Thoracic aorta endothelial cell (primary cell): ENCODE measurements around the gene XRN1. TPM values are rescaled to one million over a fixed set of nuclear protein-coding genes. Genes with fewer than 3 reads are reported as not detected.

Source experiments
- small RNA-seq: library from RNA; depleted of rRNA; stranded (forward); fragments of <200 nt; gene quantifications from one replicate; pipeline ENCODE3, GENCODE V24; 2012
- total RNA-seq: library from RNA; depleted of rRNA; stranded (reverse); fragments of >200 nt; gene quantifications from 2 replicates; pipeline ENCODE4 v1.2.3, GENCODE V29; 2012

XRN1 gene, protein sequence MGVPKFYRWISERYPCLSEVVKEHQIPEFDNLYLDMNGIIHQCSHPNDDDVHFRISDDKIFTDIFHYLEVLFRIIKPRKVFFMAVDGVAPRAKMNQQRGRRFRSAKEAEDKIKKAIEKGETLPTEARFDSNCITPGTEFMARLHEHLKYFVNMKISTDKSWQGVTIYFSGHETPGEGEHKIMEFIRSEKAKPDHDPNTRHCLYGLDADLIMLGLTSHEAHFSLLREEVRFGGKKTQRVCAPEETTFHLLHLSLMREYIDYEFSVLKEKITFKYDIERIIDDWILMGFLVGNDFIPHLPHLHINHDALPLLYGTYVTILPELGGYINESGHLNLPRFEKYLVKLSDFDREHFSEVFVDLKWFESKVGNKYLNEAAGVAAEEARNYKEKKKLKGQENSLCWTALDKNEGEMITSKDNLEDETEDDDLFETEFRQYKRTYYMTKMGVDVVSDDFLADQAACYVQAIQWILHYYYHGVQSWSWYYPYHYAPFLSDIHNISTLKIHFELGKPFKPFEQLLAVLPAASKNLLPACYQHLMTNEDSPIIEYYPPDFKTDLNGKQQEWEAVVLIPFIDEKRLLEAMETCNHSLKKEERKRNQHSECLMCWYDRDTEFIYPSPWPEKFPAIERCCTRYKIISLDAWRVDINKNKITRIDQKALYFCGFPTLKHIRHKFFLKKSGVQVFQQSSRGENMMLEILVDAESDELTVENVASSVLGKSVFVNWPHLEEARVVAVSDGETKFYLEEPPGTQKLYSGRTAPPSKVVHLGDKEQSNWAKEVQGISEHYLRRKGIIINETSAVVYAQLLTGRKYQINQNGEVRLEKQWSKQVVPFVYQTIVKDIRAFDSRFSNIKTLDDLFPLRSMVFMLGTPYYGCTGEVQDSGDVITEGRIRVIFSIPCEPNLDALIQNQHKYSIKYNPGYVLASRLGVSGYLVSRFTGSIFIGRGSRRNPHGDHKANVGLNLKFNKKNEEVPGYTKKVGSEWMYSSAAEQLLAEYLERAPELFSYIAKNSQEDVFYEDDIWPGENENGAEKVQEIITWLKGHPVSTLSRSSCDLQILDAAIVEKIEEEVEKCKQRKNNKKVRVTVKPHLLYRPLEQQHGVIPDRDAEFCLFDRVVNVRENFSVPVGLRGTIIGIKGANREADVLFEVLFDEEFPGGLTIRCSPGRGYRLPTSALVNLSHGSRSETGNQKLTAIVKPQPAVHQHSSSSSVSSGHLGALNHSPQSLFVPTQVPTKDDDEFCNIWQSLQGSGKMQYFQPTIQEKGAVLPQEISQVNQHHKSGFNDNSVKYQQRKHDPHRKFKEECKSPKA (N-terminal part only)
- total RNA-seq, result 68.5 and 77.1 TPM in 2 replicates

DNA sequence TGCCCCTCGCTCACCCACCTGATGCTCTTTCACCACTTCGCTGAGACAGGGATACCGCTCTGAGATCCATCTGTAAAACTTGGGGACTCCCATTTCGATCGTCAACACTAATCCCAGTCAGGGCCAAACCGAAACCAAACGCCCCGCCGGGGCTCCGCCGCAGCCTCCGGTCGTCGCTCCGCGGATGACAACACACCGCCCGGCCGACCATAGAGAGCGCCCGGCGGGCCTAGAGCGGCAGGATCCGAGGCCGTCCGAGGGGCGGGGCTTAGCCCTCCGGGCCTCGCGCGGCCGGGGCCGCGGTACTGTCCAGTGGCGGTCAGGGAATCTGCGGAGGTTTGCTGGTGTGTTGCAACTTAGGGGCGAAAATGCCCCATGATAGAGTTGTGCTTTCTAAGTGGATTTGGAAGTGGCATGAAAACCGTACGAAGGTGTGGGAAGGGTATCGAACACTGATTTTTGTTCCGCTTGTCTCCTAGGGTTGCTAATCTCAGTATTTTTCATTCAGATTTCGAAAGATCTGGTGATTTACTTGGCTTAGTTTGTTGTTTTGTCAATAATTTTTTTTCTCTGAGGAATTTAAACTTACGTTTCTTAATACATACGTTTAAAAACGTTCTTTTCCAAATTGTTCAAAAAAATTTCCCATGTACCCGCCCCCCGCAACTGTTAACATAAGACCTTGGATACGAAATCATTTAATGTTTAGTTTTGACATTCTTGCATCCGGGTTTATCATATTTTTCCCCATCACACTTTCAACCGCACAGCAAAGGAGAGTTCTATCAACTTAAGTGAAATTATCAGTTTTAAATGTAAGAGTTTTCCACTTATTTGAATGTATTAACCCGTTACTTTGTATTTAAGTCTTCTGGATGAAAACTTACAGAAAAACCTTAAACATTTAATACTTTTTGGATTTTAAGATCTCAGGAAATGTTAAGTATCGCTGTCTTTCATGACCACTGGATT, at the start of gene XRN1:
Gene XRN1, minus strand, starts transcription at position 186 of the 972 bp plus-strand sequence. Its CDS starts 93 bp downstream, at position 93.

Small RNA genes lying within 50 kb of the gene (small RNA-seq; reads per million reads assigned to genes)
- not detected for gene RNU1-100P
- not detected for gene RNU6-1294P

Other genes with a start within 250 kb of the XRN1 start
- 15.1 and 16.8 TPM in 2 replicates for gene GK5, start 222.5 kb downstream of the XRN1 start, total RNA-seq
- 41.2 and 49.1 TPM in 2 replicates for gene ATR, start 130.7 kb upstream of the XRN1 start, total RNA-seq
- gene PLS1, start 148.4 kb upstream of the XRN1 start, total RNA-seq, result 2.4 and 3.3 TPM in 2 replicates